Vagina (tissue), 2 donors: ENCODE data around the gene NECTIN2. TPM values are rescaled to one million over a fixed set of nuclear protein-coding genes. Genes with fewer than 3 reads are reported as not detected.
"Not testable (repeated sequence)": the region's sequence is repeated elsewhere in the genome, so short reads cannot be mapped to it uniquely, and the experiment has no call there.

Experiments
- DNase-seq, 2 donors: peaks; one replicate each; pipeline ENCODE4 v3.0.0-alpha.2; 2017; ENCODE audit errors: extremely low spot score in 2 of 2
- H3K27ac ChIP-seq: fragments of 200-600 bp; sonication (generic); one replicate; pipeline ENCODE4 v1.5.1; 2019
- H3K27me3 ChIP-seq: fragments of 200-600 bp; sonication (generic); one replicate; pipeline ENCODE4 v1.5.1; 2019
- H3K36me3 ChIP-seq, 2 donors: fragments of 200-600 bp; sonication (generic); one replicate each; pipeline ENCODE4 v1.5.1; 2017 to 2019
- H3K4me1 ChIP-seq: fragments of 200-600 bp; sonication (generic); one replicate; pipeline ENCODE4 v1.5.1; 2019
- H3K4me3 ChIP-seq, 2 donors: fragments of 200-600 bp; sonication (generic); 1 replicate in 1 of 2; 2 replicates in 1 of 2; pipeline ENCODE4 v1.5.1; 2016 to 2019
- H3K9me3 ChIP-seq: fragments of 200-600 bp; sonication (generic); one replicate; pipeline ENCODE4 v1.5.1; 2019
- POLR2A ChIP-seq, 2 donors: fragments of 450-650 bp; IDR thresholded peaks; one replicate each; pipeline ENCODE4 v1.6.1; 2017; ENCODE audit warnings: antibody characterized with exemption in 2 of 2, mild to moderate bottlenecking in 2 of 2, moderate library complexity in 2 of 2
- POLR2AphosphoS5 ChIP-seq, 2 donors: sonication (generic); formaldehyde crosslinking; IDR thresholded peaks; one replicate each; pipeline ENCODE4 v1.9.0; 2017; ENCODE audit warnings: antibody characterized with exemption in 2 of 2, mild to moderate bottlenecking in 2 of 2, low read depth in 1 of 2; ENCODE audit not compliant: insufficient read depth in 1 of 2
- intact Hi-C: fragments of 100-400 bp; cut with DNase I; formaldehyde crosslinking; loops from one replicate; pipeline ENCODE4 v1.15.1; 2023
- total RNA-seq: library from RNA; depleted of rRNA; stranded (reverse); fragments of >200 nt; gene quantifications from one replicate; pipeline ENCODE4 v1.2.3, GENCODE V29; 2016
- TF ChIP-seq, protein P1 (sequence below), 3 experiments: fragments of 450-650 bp in 2 of 3; fragments of 200-600 bp in 1 of 3; sonication (generic) in 1 of 3; IDR thresholded peaks; one replicate each; pipeline ENCODE4 v1.5.1; 2017 to 2019; ENCODE audit warnings: antibody characterized with exemption in 3 of 3, mild to moderate bottlenecking in 2 of 3, moderate library complexity in 2 of 3

Gene NECTIN2
- total RNA-seq, 1 donor from 2014 or later, result 72.9 TPM

DNA sequence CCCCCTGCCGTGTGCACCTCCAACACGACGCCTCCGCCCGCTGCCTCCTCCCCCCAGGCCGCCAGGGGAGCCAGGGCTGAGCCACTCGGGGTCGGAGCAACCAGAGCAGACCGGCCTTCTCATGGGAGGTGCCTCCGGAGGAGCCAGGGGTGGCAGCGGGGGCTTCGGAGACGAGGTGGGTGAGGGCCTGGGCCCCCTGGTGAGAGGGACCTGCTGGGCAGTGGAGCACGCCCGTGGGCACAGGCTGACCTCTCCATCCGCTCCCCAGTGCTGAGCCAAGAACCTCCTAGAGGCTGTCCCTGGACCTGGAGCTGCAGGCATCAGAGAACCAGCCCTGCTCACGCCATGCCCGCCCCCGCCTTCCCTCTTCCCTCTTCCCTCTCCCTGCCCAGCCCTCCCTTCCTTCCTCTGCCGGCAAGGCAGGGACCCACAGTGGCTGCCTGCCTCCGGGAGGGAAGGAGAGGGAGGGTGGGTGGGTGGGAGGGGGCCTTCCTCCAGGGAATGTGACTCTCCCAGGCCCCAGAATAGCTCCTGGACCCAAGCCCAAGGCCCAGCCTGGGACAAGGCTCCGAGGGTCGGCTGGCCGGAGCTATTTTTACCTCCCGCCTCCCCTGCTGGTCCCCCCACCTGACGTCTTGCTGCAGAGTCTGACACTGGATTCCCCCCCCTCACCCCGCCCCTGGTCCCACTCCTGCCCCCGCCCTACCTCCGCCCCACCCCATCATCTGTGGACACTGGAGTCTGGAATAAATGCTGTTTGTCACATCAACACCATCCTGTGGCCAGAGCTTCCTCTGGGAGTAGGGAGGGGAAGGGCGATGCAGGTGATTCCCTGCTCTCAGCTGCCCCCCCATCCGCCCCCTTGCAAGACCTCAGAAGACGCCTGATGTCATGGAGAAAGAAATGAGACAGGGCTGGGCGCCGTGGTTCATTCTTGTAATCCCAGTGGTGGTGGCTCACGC is 25.2 kb upstream of the NECTIN2 start:
- Histone ChIP-seq H3K36me3 (no peaks in the 10 kb centered on the region), H3K4me1 (peaks cover 8% of the 10 kb centered on the region), H3K27me3 (no peaks in the 10 kb centered on the region), H3K9me3 (no peaks in the 10 kb centered on the region), H3K4me3 (peak overlapping the region in 1 of 2 donors; percentile 8), H3K27ac (peak overlapping the region; percentile 61)
- no peak for DNase-seq
- intact Hi-C loops, result no loop called here
- TF ChIP-seq, protein P1, sequence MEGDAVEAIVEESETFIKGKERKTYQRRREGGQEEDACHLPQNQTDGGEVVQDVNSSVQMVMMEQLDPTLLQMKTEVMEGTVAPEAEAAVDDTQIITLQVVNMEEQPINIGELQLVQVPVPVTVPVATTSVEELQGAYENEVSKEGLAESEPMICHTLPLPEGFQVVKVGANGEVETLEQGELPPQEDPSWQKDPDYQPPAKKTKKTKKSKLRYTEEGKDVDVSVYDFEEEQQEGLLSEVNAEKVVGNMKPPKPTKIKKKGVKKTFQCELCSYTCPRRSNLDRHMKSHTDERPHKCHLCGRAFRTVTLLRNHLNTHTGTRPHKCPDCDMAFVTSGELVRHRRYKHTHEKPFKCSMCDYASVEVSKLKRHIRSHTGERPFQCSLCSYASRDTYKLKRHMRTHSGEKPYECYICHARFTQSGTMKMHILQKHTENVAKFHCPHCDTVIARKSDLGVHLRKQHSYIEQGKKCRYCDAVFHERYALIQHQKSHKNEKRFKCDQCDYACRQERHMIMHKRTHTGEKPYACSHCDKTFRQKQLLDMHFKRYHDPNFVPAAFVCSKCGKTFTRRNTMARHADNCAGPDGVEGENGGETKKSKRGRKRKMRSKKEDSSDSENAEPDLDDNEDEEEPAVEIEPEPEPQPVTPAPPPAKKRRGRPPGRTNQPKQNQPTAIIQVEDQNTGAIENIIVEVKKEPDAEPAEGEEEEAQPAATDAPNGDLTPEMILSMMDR (IDR thresholded peaks at IDR 0.05), result no peak
- TF ChIP-seq POLR2A (IDR thresholded peaks at IDR 0.05), result no peak
- TF ChIP-seq POLR2AphosphoS5 (IDR thresholded peaks at IDR 0.05; ENCODE audit: insufficient read depth in 1 of 2, low read depth in 1 of 2), result no peak

DNA sequence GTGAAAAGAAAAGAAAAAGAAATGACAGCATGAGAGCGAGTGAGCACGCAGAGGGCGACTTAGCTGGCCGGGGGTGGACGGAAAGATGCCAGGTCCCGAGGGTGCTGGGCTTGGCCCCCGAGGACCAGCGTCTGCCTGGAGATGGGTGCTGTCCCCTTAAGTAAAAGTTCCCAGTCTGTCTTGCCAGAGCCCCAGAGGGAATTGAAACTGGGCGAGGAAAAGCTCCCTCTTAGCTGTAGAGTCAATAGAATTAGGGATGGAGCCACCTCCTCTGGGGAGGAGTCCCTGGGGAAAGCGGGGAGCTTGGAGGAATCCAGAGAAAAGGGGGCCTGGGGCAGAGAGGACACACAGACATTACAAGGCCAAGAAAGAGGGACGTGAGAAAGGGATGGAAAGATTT is 23.9 kb upstream of the NECTIN2 start:
- Histone ChIP-seq H3K4me1 (peaks cover 8% of the 10 kb centered on the region), H3K36me3 (no peaks in the 10 kb centered on the region), H3K4me3 (no peak overlapping the region), H3K27ac (no peak overlapping the region), H3K27me3 (no peaks in the 10 kb centered on the region), H3K9me3 (no peaks in the 10 kb centered on the region)
- DNase-seq, result no peak
- intact Hi-C loops, result no loop called here
- TF ChIP-seq POLR2A (IDR thresholded peaks at IDR 0.05) (no peak), POLR2AphosphoS5 (IDR thresholded peaks at IDR 0.05; ENCODE audit: insufficient read depth in 1 of 2, low read depth in 1 of 2) (no peak)
- TF ChIP-seq, protein P1 (IDR thresholded peaks at IDR 0.05), result no peak

DNA sequence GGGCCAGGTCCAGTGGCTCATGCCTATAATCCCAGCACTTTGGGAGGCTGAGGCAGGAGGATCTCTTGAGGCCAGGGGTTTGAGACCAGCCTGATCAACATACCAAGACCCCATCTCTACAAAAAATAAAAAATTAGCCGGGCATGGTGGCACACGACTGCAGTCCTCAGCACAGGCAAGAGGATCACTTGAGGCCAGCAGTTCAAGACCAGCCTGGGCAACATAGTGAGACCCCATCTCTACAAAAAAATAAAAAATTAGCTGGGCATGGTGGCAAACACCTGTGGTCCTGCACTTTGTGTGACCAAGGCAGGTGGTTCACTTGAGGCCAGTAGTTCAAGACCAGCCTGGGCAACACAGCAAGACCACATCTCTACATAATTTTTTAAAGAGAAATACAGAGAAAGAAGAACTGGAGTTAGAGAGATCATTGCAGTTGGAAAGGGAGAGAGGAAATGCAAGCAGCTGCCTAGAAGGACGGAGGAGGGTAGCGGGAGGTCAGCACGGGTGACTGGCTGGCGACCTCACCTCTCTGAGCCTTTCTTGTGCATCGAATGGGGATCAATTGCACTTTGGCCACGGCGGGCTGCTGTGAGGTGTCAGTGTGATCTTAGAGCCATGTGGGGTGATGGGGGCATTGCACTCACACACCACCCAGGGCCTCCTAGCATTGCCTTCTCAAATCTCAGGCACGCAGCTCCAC is 23.3 kb upstream of the NECTIN2 start:
- Histone ChIP-seq H3K4me1 (peaks cover 8% of the 10 kb centered on the region), H3K4me3 (no peak overlapping the region), H3K36me3 (no peaks in the 10 kb centered on the region), H3K27me3 (no peaks in the 10 kb centered on the region), H3K27ac (no peak overlapping the region), H3K9me3 (no peaks in the 10 kb centered on the region)
- no peak for DNase-seq
- TF ChIP-seq, protein P1 (IDR thresholded peaks at IDR 0.05), result no peak
- no peak for TF ChIP-seq POLR2A (IDR thresholded peaks at IDR 0.05)
- no peak for TF ChIP-seq POLR2AphosphoS5 (IDR thresholded peaks at IDR 0.05; ENCODE audit: insufficient read depth in 1 of 2, low read depth in 1 of 2)
- intact Hi-C loops, result no loop called here

DNA sequence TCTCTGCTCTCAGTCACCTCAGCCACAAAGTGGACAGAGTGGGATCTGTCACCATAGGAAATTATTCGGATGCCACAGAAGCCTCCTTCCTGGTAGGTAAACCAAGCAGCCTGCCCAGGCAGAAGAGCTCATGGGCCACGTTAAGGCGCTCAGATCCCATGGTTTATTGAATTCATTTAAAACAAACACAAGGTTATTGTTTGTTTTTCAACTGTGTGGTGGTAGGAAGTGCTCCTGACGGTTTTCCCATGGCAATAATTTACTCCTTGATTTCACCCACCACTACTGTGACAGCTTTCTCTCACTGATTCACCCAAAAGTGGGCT is 22.8 kb upstream of the NECTIN2 start:
- intact Hi-C loops, result no loop called here
- DNase-seq, result no peak
- TF ChIP-seq, protein P1 (IDR thresholded peaks at IDR 0.05), result no peak
- H3K4me1 ChIP-seq, result peaks cover 8% of the 10 kb centered on the region
- H3K9me3 ChIP-seq, result no peaks in the 10 kb centered on the region
- H3K36me3 ChIP-seq, result no peaks in the 10 kb centered on the region
- H3K4me3 ChIP-seq, result no peak overlapping the region
- no peaks in the 10 kb centered on the region for H3K27me3 ChIP-seq
- no peak overlapping the region for H3K27ac ChIP-seq

DNA sequence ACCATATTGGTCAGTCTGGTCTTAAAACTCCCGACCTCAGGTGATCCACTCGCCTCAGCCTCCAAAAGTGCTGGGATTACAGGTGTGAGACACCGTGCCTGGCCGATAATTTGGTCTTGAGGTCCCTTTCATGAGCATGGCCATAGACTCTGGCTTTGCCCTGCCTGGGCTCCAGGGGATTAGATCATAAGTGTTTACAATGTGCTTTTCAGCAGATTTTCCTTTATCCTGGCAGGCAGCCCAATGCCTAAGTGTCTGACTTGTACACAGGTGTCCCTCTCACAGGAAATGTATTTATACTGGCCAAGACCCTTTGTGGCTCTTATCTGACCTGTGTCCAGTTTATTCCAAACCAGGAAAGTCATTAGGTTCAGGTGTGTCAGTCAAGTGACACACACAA is 21.3 kb upstream of the NECTIN2 start:
- intact Hi-C loops, result no loop called here
- H3K4me3 ChIP-seq, result no peak overlapping the region
- no peak for TF ChIP-seq POLR2A (IDR thresholded peaks at IDR 0.05)
- no peak for TF ChIP-seq POLR2AphosphoS5 (IDR thresholded peaks at IDR 0.05; ENCODE audit: insufficient read depth in 1 of 2, low read depth in 1 of 2)
- TF ChIP-seq, protein P1 (IDR thresholded peaks at IDR 0.05), result no peak

DNA sequence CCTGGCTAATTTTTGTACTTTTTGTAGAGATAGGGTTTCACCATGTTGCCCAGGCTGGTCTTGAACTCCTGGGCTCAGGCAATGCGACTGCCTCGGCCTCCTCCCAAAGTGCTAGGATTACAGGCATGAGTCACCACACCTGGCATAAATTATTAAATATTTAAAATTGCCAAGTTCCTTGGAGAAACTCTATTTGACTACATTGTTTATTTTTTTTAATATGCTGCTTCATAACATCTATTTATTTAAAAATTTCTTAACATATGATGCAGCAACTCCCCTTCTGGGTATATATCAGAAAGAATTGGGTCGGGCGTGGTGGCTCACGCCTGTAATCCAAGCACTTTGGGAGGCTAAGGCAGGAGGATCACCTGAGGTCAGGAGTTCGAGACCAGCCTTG is 13.2 kb upstream of the NECTIN2 start:
- H3K27me3 ChIP-seq, H3K4me3 ChIP-seq, H3K9me3 ChIP-seq, DNase-seq, H3K36me3 ChIP-seq, intact Hi-C loops, H3K4me1 ChIP-seq, H3K27ac ChIP-seq: not testable (repeated sequence)

More for the DNA sequence above, 21.3 kb upstream of the NECTIN2 start:
- Histone ChIP-seq H3K27ac (no peak overlapping the region), H3K4me1 (peaks cover 8% of the 10 kb centered on the region), H3K9me3 (no peaks in the 10 kb centered on the region), H3K36me3 (no peaks in the 10 kb centered on the region), H3K27me3 (no peaks in the 10 kb centered on the region)
- no peak for DNase-seq

DNA sequence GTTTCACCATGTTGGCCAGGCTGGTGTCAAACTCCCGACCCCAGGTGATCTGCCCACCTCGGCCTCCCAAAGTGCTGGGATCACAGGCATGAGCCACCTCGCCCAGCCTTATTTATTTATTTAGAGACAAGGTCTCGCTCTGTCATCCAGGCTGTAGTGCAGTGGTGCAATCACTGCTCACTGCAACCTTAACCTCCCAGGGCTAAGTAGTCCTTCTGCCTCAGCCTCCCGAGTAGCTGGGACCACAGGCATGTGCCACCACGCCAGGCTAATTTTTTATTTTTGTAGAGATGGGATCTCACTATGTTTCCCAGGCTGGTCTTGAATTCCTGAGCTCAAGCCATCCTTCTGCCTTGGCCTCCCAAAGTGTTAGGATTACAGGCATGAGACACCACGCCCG is 11.7 kb upstream of the NECTIN2 start:
- H3K27me3 ChIP-seq, intact Hi-C loops, H3K4me3 ChIP-seq, H3K9me3 ChIP-seq, H3K4me1 ChIP-seq, H3K36me3 ChIP-seq, DNase-seq, H3K27ac ChIP-seq: not testable (repeated sequence)
